ENCODE data around the gene TCF4. TPM values are rescaled to one million over a fixed set of nuclear protein-coding genes. Genes with fewer than 3 reads are reported as not detected.

TCF4 gene
- total RNA-seq, result 10 to 100 TPM; 60.9 to 98.4 (median 83.4) TPM

DNA sequence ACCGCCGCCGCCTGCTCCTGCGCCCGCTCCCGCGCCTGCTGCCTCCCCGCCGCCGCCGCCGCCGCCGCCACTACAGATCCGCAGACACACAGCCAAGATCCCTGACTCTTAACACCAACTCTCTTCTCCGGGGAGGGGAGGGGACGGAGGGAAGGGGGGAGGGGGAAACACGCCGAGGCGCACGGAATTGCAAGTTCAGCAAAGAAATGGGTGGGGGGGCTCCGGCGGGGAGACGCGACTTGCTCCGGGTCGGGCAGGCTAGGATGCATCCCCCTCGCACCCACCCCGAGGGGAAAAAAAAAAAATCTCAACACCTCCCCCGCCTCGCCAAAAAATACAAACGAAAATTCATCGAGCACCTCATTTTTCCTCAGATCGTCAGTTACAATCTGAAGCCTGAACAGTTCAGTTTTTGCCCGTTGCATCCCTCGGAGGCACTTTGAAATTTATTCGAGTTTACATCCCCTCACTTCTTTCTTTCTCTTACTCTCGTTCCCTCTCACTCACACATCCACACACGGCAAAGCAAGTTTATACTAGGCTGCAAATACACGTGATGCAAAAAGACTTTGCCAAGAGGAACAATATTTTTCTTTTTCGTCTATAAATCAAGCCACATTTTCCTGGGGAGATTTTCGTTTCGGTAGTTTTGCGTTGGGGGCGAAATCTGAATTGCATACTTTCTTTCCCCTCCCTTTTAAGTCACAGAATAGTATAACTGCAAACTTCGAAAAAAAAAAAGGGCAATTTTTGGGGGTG lies at the start of gene TCF4:
Gene TCF4 (minus strand): TSS at position 82 of the 759 bp plus-strand sequence. CDS start 1,076 bp downstream, outside the sequence.
- peak within 1 kb of the TSS; percentile 75 for H3K4me3 ChIP-seq (ENCODE audit: low read depth, poor library complexity, severe bottlenecking)
- no peak for TF ChIP-seq POLR2A (IDR thresholded peaks at IDR 0.05)
- TF ChIP-seq, protein P1, sequence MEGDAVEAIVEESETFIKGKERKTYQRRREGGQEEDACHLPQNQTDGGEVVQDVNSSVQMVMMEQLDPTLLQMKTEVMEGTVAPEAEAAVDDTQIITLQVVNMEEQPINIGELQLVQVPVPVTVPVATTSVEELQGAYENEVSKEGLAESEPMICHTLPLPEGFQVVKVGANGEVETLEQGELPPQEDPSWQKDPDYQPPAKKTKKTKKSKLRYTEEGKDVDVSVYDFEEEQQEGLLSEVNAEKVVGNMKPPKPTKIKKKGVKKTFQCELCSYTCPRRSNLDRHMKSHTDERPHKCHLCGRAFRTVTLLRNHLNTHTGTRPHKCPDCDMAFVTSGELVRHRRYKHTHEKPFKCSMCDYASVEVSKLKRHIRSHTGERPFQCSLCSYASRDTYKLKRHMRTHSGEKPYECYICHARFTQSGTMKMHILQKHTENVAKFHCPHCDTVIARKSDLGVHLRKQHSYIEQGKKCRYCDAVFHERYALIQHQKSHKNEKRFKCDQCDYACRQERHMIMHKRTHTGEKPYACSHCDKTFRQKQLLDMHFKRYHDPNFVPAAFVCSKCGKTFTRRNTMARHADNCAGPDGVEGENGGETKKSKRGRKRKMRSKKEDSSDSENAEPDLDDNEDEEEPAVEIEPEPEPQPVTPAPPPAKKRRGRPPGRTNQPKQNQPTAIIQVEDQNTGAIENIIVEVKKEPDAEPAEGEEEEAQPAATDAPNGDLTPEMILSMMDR (IDR thresholded peaks at IDR 0.05), result no peak
- DNase-seq (ENCODE audit: low spot score in 2 of 2), result peak; percentile 31 to 88
- intact Hi-C loops (cut with DNase I; ENCODE audit: low total_unique reads), result loop anchor here (5.0 kb wide), 1 partner anchor 166 kb away; no protein-coding TSS in a partner anchor
- 1% methylated on average over 45 to 46 of the region's 46 CpGs for WGBS, 2 donors

- no peak for DNase-seq (ENCODE audit: low spot score in 2 of 2)
- intact Hi-C loops (cut with DNase I; ENCODE audit: low total_unique reads), result no loop called here
- TF ChIP-seq, protein P1 (IDR thresholded peaks at IDR 0.05), result no peak
- TF ChIP-seq POLR2A (IDR thresholded peaks at IDR 0.05), result no peak
- WGBS, 2 donors, result 83 to 93% methylated on average over 8 of the region's 8 CpGs
- H3K4me3 ChIP-seq (ENCODE audit: low read depth, poor library complexity, severe bottlenecking), result no peak overlapping the region
These were observed 49.2 kb upstream of the TCF4 start for GRCh38 chr18:55637204-55637603.

DNA sequence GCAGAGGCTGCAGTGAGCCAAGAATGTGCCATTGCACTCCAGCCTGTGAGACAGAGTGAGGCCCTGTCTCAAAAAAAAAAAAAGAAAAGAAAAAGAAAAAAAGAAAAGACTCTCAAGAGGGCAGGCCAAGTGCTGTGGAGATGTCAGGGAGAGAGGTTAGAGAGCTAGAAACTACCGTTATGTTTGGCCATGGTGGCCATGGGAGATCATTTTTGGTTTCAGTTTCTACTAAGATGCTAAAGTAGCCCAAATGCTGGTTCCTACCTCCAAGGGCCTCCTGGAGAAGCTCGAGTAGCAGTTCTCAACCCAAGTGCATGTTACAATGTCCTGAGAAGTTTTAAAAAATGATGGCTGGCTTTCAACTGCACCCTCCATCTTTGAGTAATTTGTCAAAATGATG lies 47.4 kb upstream of the TCF4 start:
- no peak overlapping the region for H3K4me3 ChIP-seq (ENCODE audit: low read depth, poor library complexity, severe bottlenecking)
- TF ChIP-seq, protein P1 (IDR thresholded peaks at IDR 0.05), result no peak
- no peak for DNase-seq (ENCODE audit: low spot score in 2 of 2)
- 42 to 45% methylated on average over 2 of the region's 2 CpGs for WGBS, 2 donors
- intact Hi-C loops (cut with DNase I; ENCODE audit: low total_unique reads), result no loop called here

- TF ChIP-seq, protein P1 (IDR thresholded peaks at IDR 0.05), result no peak
- TF ChIP-seq POLR2A (IDR thresholded peaks at IDR 0.05), result no peak
- 57 to 58% methylated on average over 3 of the region's 3 CpGs for WGBS, 2 donors
- no peak for DNase-seq (ENCODE audit: low spot score in 2 of 2)
- H3K4me3 ChIP-seq (ENCODE audit: low read depth, poor library complexity, severe bottlenecking), result no peak overlapping the region
- intact Hi-C loops (cut with DNase I; ENCODE audit: low total_unique reads), result no loop called here
These were observed 46.6 kb upstream of the TCF4 start for GRCh38 chr18:55634545-55634944.

DNA sequence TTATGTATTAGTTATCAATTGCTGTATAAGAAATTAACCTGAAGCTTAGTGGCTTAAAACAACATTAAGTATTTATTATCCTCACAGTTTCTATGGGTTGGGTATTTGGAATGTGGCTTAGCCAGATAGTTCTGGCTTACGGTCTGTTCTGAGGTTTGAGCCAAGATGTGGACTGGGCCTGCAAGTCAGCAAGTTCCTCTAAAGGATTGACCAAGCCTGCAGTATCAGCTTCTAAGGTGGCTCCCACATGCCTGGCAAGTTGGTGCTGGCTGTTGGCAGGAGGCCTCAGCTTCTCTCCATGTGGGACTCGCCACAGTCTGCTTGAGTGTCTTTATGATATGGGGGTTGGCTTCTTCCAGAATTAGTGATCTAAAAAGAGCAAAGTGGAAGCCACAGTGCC lies 45.0 kb upstream of the TCF4 start:
- DNase-seq (ENCODE audit: low spot score in 2 of 2), result peak in 1 of 2 donors; percentile 20
- no peak for TF ChIP-seq POLR2A (IDR thresholded peaks at IDR 0.05)
- TF ChIP-seq, protein P1 (IDR thresholded peaks at IDR 0.05), result no peak
- 32 to 50% methylated on average over 2 of the region's 2 CpGs for WGBS, 2 donors
- intact Hi-C loops (cut with DNase I; ENCODE audit: low total_unique reads), result no loop called here
- no peak overlapping the region for H3K4me3 ChIP-seq (ENCODE audit: low read depth, poor library complexity, severe bottlenecking)
